22Rv1 (cell line): Measurements from ENCODE around the gene WDR13.

Experiments used
- ZFX ChIP-seq: fragments of 450-650 bp; IDR thresholded peaks from 2 replicates; pipeline ENCODE4 v1.6.1; 2017; ENCODE audit warnings: antibody characterized with exemption, borderline replicate concordance
- TF ChIP-seq, protein P1 (sequence below): fragments of 450-650 bp; IDR thresholded peaks from 2 replicates; pipeline ENCODE4 v1.5.1; 2017; ENCODE audit warnings: mild to moderate bottlenecking

DNA sequence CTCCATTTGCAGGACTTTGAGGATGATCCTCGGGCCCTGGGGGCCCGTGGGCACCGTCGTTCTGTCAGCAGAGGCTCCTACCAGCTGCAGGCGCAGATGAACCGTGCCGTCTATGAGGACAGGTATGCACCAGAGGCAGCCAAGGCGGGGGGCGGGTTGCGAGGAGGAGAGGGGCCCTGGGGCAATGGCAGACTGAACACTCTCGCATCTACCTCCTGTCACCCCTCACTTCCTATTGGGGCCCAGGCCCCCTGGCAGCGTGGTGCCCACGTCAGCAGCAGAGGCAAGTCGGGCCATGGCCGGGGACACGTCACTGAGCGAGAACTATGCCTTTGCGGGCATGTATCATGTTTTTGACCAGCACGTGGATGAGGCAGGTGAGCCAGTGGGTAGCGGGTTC, 2.0 kb downstream of the WDR13 start:
- TF ChIP-seq, protein P1, sequence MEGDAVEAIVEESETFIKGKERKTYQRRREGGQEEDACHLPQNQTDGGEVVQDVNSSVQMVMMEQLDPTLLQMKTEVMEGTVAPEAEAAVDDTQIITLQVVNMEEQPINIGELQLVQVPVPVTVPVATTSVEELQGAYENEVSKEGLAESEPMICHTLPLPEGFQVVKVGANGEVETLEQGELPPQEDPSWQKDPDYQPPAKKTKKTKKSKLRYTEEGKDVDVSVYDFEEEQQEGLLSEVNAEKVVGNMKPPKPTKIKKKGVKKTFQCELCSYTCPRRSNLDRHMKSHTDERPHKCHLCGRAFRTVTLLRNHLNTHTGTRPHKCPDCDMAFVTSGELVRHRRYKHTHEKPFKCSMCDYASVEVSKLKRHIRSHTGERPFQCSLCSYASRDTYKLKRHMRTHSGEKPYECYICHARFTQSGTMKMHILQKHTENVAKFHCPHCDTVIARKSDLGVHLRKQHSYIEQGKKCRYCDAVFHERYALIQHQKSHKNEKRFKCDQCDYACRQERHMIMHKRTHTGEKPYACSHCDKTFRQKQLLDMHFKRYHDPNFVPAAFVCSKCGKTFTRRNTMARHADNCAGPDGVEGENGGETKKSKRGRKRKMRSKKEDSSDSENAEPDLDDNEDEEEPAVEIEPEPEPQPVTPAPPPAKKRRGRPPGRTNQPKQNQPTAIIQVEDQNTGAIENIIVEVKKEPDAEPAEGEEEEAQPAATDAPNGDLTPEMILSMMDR, result no peak
- no peak for TF ChIP-seq ZFX
